HG03565 (cell line): ENCODE results near the gene PTCD2.
"Not testable (repeated sequence)": the region's sequence is repeated elsewhere in the genome, so short reads cannot be mapped to it uniquely, and the experiment has no call there.

Experiments used
- ATAC-seq: cut with Tn5 transposase; IDR thresholded peaks from one replicate; pipeline ENCODE4 v1.9.1; 2021; ENCODE audit warnings: mild to moderate bottlenecking, moderate library complexity; ENCODE audit not compliant: unreplicated experiment

PTCD2 gene

GRCh38 chr5:72296256-72296655 is 23.9 kb upstream of the PTCD2 start:
- ATAC-seq = no peak

- peak; percentile 36 for ATAC-seq
These were observed 22.0 kb upstream of the PTCD2 start for GRCh38 chr5:72298136-72298535.

- no peak for ATAC-seq
These were observed 21.5 kb upstream of the PTCD2 start for GRCh38 chr5:72298711-72299110.

GRCh38 chr5:72300590-72301339 is 19.4 kb upstream of the PTCD2 start:
- ATAC-seq = no peak

- ATAC-seq = peak; percentile 50
These were observed 18.6 kb upstream of the PTCD2 start for GRCh38 chr5:72301557-72301956.

GRCh38 chr5:72302171-72302570 is 18.0 kb upstream of the PTCD2 start:
- no peak for ATAC-seq

GRCh38 chr5:72305194-72306142 is 14.7 kb upstream of the PTCD2 start:
- ATAC-seq = no peak

GRCh38 chr5:72307573-72307967 is 12.6 kb upstream of the PTCD2 start:
- no peak for ATAC-seq

- peak; percentile 87 for ATAC-seq
These were observed 12.0 kb upstream of the PTCD2 start for GRCh38 chr5:72307968-72308852.

- no peak for ATAC-seq
These were observed 11.4 kb upstream of the PTCD2 start for GRCh38 chr5:72308853-72309191.

GRCh38 chr5:72313141-72313540 is 7.0 kb upstream of the PTCD2 start:
- no peak for ATAC-seq

- no peak for ATAC-seq
These were observed 5.5 kb upstream of the PTCD2 start for GRCh38 chr5:72314571-72315172.

- not testable (repeated sequence) for ATAC-seq
These were observed 668 bp upstream of the PTCD2 start for GRCh38 chr5:72319435-72319975.

- no peak for ATAC-seq
These were observed 4.1 kb downstream of the PTCD2 start for GRCh38 chr5:72324189-72324825.

GRCh38 chr5:72325566-72326305 is 5.6 kb downstream of the PTCD2 start:
- ATAC-seq = no peak

- no peak for ATAC-seq
These were observed 6.1 kb downstream of the PTCD2 start for GRCh38 chr5:72326306-72326649.

- no peak for ATAC-seq
These were observed 8.0 kb downstream of the PTCD2 start for GRCh38 chr5:72328172-72328571.

- ATAC-seq = no peak
These were observed 10.5 kb downstream of the PTCD2 start for GRCh38 chr5:72330712-72331111.

- no peak for ATAC-seq
These were observed 17.0 kb downstream of the PTCD2 start for GRCh38 chr5:72337159-72337558.
